Measurements from ENCODE around the gene MACF1.

The MACF1 gene

GRCh38 chr1:39288735-39289465, 84.4 kb downstream of the MACF1 start:
- Histone ChIP-seq H3K9ac (ENCODE audit: low read length) (no peak overlapping the region), H3K4me2 (ENCODE audit: low read depth, low read length) (no peak overlapping the region), H3K9me2 (replicated peaks; ENCODE audit: insufficient read depth, low read length) (no peaks in the 10 kb centered on the region), H3K36me3 (replicated peaks; ENCODE audit: insufficient read depth, low read length) (peaks cover 23% of the 10 kb centered on the region), H4K20me1 (ENCODE audit: insufficient read depth, low read length) (no peaks in the 10 kb centered on the region), H3F3A (ENCODE audit: insufficient read depth, low read length) (no peaks in the 10 kb centered on the region), H3K27ac (ENCODE audit: low read length) (no peak overlapping the region), H3K4me3 (ENCODE audit: low read length) (no peak overlapping the region), H3K27me3 (replicated peaks; ENCODE audit: insufficient read depth, low read length) (no peaks in the 10 kb centered on the region), H2AFZ (ENCODE audit: low read length) (no peak overlapping the region), H3K4me1 (ENCODE audit: low read length) (no peaks in the 10 kb centered on the region), H3K79me2 (ENCODE audit: low read length) (peaks cover 22% of the 10 kb centered on the region; the same call in 1 of the 2 replicates), H3K9me3 (replicated peaks; ENCODE audit: insufficient read depth, low read length) (no peaks in the 10 kb centered on the region)
- no peak for DNase-seq
- TF ChIP-seq EZH2 (optimal IDR thresholded peaks at IDR 0.05; ENCODE audit: low read depth, low read length) (no peak), CTCF (IDR thresholded peaks at IDR 0.05; ENCODE audit: low read length) (no peak), EZH2phosphoT487 (IDR thresholded peaks at IDR 0.05; ENCODE audit: low read length) (no peak)

- Histone ChIP-seq H3K4me1 (ENCODE audit: low read length) (no peaks in the 10 kb centered on the region), H3K27me3 (replicated peaks; ENCODE audit: insufficient read depth, low read length) (no peaks in the 10 kb centered on the region), H3K36me3 (replicated peaks; ENCODE audit: insufficient read depth, low read length) (peaks cover 21% of the 10 kb centered on the region), H3K9me3 (replicated peaks; ENCODE audit: insufficient read depth, low read length) (no peaks in the 10 kb centered on the region), H3K79me2 (ENCODE audit: low read length) (peaks cover 13% of the 10 kb centered on the region; the same call in 1 of the 2 replicates), H3K4me3 (ENCODE audit: low read length) (no peak overlapping the region), H2AFZ (ENCODE audit: low read length) (no peak overlapping the region), H3K9ac (ENCODE audit: low read length) (no peak overlapping the region), H3K9me2 (replicated peaks; ENCODE audit: insufficient read depth, low read length) (no peaks in the 10 kb centered on the region), H3K27ac (ENCODE audit: low read length) (no peak overlapping the region), H4K20me1 (ENCODE audit: insufficient read depth, low read length) (no peaks in the 10 kb centered on the region), H3K4me2 (ENCODE audit: low read depth, low read length) (no peak overlapping the region), H3F3A (ENCODE audit: insufficient read depth, low read length) (no peaks in the 10 kb centered on the region)
- TF ChIP-seq EZH2 (optimal IDR thresholded peaks at IDR 0.05; ENCODE audit: low read depth, low read length) = no peak
- no peak for TF ChIP-seq CTCF (IDR thresholded peaks at IDR 0.05; ENCODE audit: low read length)
- no peak for TF ChIP-seq EZH2phosphoT487 (IDR thresholded peaks at IDR 0.05; ENCODE audit: low read length)
- no peak for DNase-seq
These were observed 87.9 kb downstream of the MACF1 start for GRCh38 chr1:39292401-39292800.

DNA sequence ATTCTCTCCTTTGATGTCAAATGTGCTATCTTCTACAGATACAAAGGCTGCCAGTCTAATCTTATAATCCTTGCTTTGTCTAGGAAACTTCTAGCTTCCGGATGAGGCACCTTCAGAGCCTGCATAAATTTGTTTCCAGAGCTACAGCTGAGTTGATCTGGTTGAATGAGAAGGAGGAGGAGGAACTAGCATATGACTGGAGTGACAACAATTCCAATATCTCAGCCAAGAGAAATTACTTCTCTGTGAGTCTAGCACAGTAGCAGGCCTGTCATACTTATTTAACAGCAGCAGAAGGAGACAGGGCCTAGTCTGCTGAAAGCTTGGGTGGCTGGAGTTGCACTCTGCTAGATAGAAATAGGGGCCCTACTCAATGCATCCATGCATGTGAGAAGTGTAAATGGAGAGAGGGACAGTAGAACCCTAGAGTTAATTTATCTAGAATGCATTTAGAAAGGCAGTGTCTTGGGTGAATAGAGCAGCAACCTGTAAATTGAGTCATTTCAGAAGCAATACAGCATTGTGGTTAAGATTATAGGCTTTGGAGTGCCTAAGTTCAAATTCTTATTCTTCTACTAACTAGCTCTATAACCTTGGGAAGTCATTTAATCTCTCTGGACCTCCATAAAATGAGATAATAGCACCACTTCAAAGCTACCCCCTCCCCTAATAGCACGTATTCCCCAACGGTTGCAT, 89.0 kb downstream of the MACF1 start:
- Histone ChIP-seq H2AFZ (ENCODE audit: low read length) (no peak overlapping the region), H3K9me2 (replicated peaks; ENCODE audit: insufficient read depth, low read length) (no peaks in the 10 kb centered on the region), H3K4me3 (ENCODE audit: low read length) (no peak overlapping the region), H3K79me2 (ENCODE audit: low read length) (peaks cover 12% of the 10 kb centered on the region; the same call in 1 of the 2 replicates), H3K4me2 (ENCODE audit: low read depth, low read length) (no peak overlapping the region), H3K9me3 (replicated peaks; ENCODE audit: insufficient read depth, low read length) (no peaks in the 10 kb centered on the region), H3K27me3 (replicated peaks; ENCODE audit: insufficient read depth, low read length) (no peaks in the 10 kb centered on the region), H4K20me1 (ENCODE audit: insufficient read depth, low read length) (no peaks in the 10 kb centered on the region), H3K27ac (ENCODE audit: low read length) (no peak overlapping the region), H3K9ac (ENCODE audit: low read length) (no peak overlapping the region), H3K36me3 (replicated peaks; ENCODE audit: insufficient read depth, low read length) (peaks cover 20% of the 10 kb centered on the region), H3F3A (ENCODE audit: insufficient read depth, low read length) (no peaks in the 10 kb centered on the region), H3K4me1 (ENCODE audit: low read length) (no peaks in the 10 kb centered on the region)
- TF ChIP-seq EZH2phosphoT487 (IDR thresholded peaks at IDR 0.05; ENCODE audit: low read length) = no peak
- TF ChIP-seq CTCF (IDR thresholded peaks at IDR 0.05; ENCODE audit: low read length) = no peak
- no peak for TF ChIP-seq EZH2 (optimal IDR thresholded peaks at IDR 0.05; ENCODE audit: low read depth, low read length)
- no peak for DNase-seq
